Measurements from ENCODE around the gene C11orf24. TPM values are rescaled to one million over a fixed set of nuclear protein-coding genes. Genes with fewer than 3 reads are reported as not detected.

Gene C11orf24
- total and polyA plus RNA-seq, 2 of the 8 experiments (the other 6 are each of a cell fraction or from before 2014, with no cell fraction given): 45.4 to 51.7 TPM

GRCh38 chr11:68303083-68303482, 31.3 kb upstream of the C11orf24 start:
- peaks cover 8 to 11% of the 10 kb centered on the region in 2 experiments for H3K9me3 ChIP-seq (ENCODE audit: insufficient read depth in 2 of 2, low read depth in 1 of 2, low read length in 1 of 2)
- H2AK5ac ChIP-seq (ENCODE audit: low read depth, low read length): no peak overlapping the region
- H4K5ac ChIP-seq (ENCODE audit: insufficient read length, low read depth, low read length): no peak overlapping the region
- H2BK20ac ChIP-seq (ENCODE audit: low read length): no peak overlapping the region
- FAIRE-seq: no peak
- H4K91ac ChIP-seq (replicated peaks; ENCODE audit: insufficient read length, low read length): no peak overlapping the region
- no peak overlapping the region for H3K4me3 ChIP-seq (ENCODE audit: extremely low read depth in 1 of 4, insufficient read depth in 2 of 4, low read depth in 3 of 4, low read length in 4 of 4)
- no peaks in the 10 kb centered on the region for H4K20me1 ChIP-seq (replicated peaks in 1 of 2; ENCODE audit: control insufficient read depth in 1 of 2, insufficient read depth in 2 of 2, low read length in 2 of 2)
- H3K4ac ChIP-seq (replicated peaks; ENCODE audit: insufficient read length, low read depth, low read length): no peak overlapping the region
- no peak overlapping the region for H3K56ac ChIP-seq (replicated peaks; ENCODE audit: insufficient read length, low read depth, low read length)
- H3K23me2 ChIP-seq (ENCODE audit: low read depth, low read length): no peaks in the 10 kb centered on the region
- H2BK12ac ChIP-seq (ENCODE audit: low read depth, low read length): no peak overlapping the region
- H3K27me3 ChIP-seq (replicated peaks in 1 of 4; ENCODE audit: control insufficient read depth in 3 of 4, extremely low read depth in 1 of 4, insufficient read depth in 3 of 4, low read length in 3 of 4): no peaks in the 10 kb centered on the region
- H3K23ac ChIP-seq (ENCODE audit: insufficient read length): no peak overlapping the region
- no peak overlapping the region for H4K8ac ChIP-seq (ENCODE audit: extremely low read depth, insufficient read depth, low read length)
- no peak overlapping the region for H2BK120ac ChIP-seq (replicated peaks; ENCODE audit: low read depth, low read length)
- POLR2A ChIA-PET (ENCODE audit: partially characterized antibody): interaction anchor here (1.3 kb wide), 1 partner anchor 30 kb away, joined by 4 read pairs; no protein-coding TSS in a partner anchor
- no peak overlapping the region for H3K27ac ChIP-seq (ENCODE audit: low read depth, low read length)
- H2BK15ac ChIP-seq (ENCODE audit: low read length): no peak overlapping the region
- no peaks in the 10 kb centered on the region for H3K36me3 ChIP-seq (ENCODE audit: control insufficient read depth in 2 of 4, insufficient read depth in 4 of 4, low read length in 3 of 4)
- CTCF ChIA-PET (ENCODE audit: partially characterized antibody): interaction anchor here (1.3 to 2.0 kb wide), 4 partner anchors 14 to 43 kb away, joined by 3 to 4 read pairs (median 3); no protein-coding TSS in a partner anchor
- 97% methylated on average over 2 of the region's 2 CpGs; no CpG with 5 or more reads in 1 of the 2 experiments for WGBS, 2 experiments (ENCODE audit: extremely low coverage in 1 of 2, insufficient coverage in 1 of 2, insufficient read length in 1 of 2, insufficient replicate concordance in 2 of 2, low coverage in 1 of 2, low lambda C conversion rate in 2 of 2, missing lambda C conversion rate in 1 of 2)
- H2BK5ac ChIP-seq (ENCODE audit: low read depth, low read length): no peak overlapping the region
- H3K79me2 ChIP-seq (ENCODE audit: control insufficient read depth in 1 of 2, insufficient read depth in 2 of 2, low read length in 2 of 2): no peaks in the 10 kb centered on the region
- H3K4me2 ChIP-seq (ENCODE audit: insufficient read depth in 1 of 2, low read depth in 2 of 2, low read length in 2 of 2): no peak overlapping the region
- H3K79me1 ChIP-seq (ENCODE audit: low read depth, low read length): no peaks in the 10 kb centered on the region
- no peak overlapping the region for H2AFZ ChIP-seq (ENCODE audit: low read length)
- H3K18ac ChIP-seq (ENCODE audit: extremely low read depth, low read length): no peak overlapping the region
- no peak for DNase-seq (ENCODE audit: low read depth in 1 of 2, low spot score in 2 of 2)
- peaks cover 0 to under 1% (median 0%) of the 10 kb centered on the region in 4 experiments; a peak in 2 of 7 replicates for H3K4me1 ChIP-seq (replicated peaks in 1 of 4; ENCODE audit: control insufficient read depth in 3 of 4, insufficient read depth in 4 of 4, low read length in 3 of 4)
- no peak overlapping the region for H3K14ac ChIP-seq (ENCODE audit: insufficient read length)
- H3K9ac ChIP-seq (replicated peaks in 1 of 4; ENCODE audit: extremely low read depth in 1 of 4, low read depth in 3 of 4, low read length in 3 of 4): no peak overlapping the region
- no peak for TF ChIP-seq RAD21 (IDR thresholded peaks at IDR 0.05 in 1 of 2, conservative IDR thresholded peaks at IDR 0.05 in 1 of 2; ENCODE audit: low read depth in 2 of 2, low read length in 2 of 2)
- TF ChIP-seq HDAC2 (IDR thresholded peaks at IDR 0.05; ENCODE audit: borderline replicate concordance in 1 of 2, low read depth in 2 of 2, low read length in 2 of 2): no peak
- TF ChIP-seq, protein P1, sequence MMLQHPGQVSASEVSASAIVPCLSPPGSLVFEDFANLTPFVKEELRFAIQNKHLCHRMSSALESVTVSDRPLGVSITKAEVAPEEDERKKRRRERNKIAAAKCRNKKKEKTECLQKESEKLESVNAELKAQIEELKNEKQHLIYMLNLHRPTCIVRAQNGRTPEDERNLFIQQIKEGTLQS (IDR thresholded peaks at IDR 0.05; ENCODE audit: insufficient read depth, low read depth, low read length): no peak
- TF ChIP-seq POLR2AphosphoS5 (IDR thresholded peaks at IDR 0.05; ENCODE audit: low read depth, low read length): no peak
- no peak for TF ChIP-seq SIN3A (conservative IDR thresholded peaks at IDR 0.05 in 1 of 2, IDR thresholded peaks at IDR 0.05 in 1 of 2; ENCODE audit: low read depth in 1 of 2, low read length in 2 of 2)
- TF ChIP-seq CBX8 (IDR thresholded peaks at IDR 0.05; ENCODE audit: borderline replicate concordance, low read depth, low read length): no peak
- TF ChIP-seq JUN (IDR thresholded peaks at IDR 0.05; ENCODE audit: low read depth, low read length): no peak
